T-helper 2 cell (primary cell): ENCODE results near the gene NFE2L1.
"Not testable (repeated sequence)": the region's sequence is repeated elsewhere in the genome, so short reads cannot be mapped to it uniquely, and the experiment has no call there.

Experiments used
- DNase-seq, 5 experiments: peaks; one replicate each; pipeline versions ENCODE4 v3.0.0 to v3.0.0-alpha.2; 2012 to 2022
- total RNA-seq, 2 donors: gene quantifications; one replicate each; lab custom pipeline; 2026; lab: John Stamatoyannopoulos, UW

NFE2L1 gene
- total RNA-seq: 50.8 to 74.1 reads per million in 2 donors

GRCh38 chr17:48047741-48048383 is at the start of gene NFE2L1:
Gene NFE2L1 (plus strand): TSS chr17:48048359. CDS start chr17:48051119, 2,760 bp downstream.
- peak; percentile 94 to 100 (median 97) for DNase-seq

- no peak for DNase-seq
Observed at GRCh38 chr17:47999582-47999981, 48.6 kb upstream of the NFE2L1 start.

GRCh38 chr17:48001197-48001596 is 47.0 kb upstream of the NFE2L1 start:
- no peak for DNase-seq

- DNase-seq: not testable (repeated sequence)
Observed at GRCh38 chr17:48001657-48002056, 46.5 kb upstream of the NFE2L1 start.

- DNase-seq: no peak
Observed at GRCh38 chr17:48002266-48002915, 45.8 kb upstream of the NFE2L1 start.

- no peak for DNase-seq
Observed at GRCh38 chr17:48002916-48003416, 45.2 kb upstream of the NFE2L1 start.

- no peak for DNase-seq
Observed at GRCh38 chr17:48003417-48004151, 44.6 kb upstream of the NFE2L1 start.

- DNase-seq: no peak
Observed at GRCh38 chr17:48004983-48005382, 43.2 kb upstream of the NFE2L1 start.

- DNase-seq: no peak
Observed at GRCh38 chr17:48006936-48007709, 41.0 kb upstream of the NFE2L1 start.

GRCh38 chr17:48010193-48010592 is 38.0 kb upstream of the NFE2L1 start:
- no peak for DNase-seq

GRCh38 chr17:48011405-48012150 is 36.6 kb upstream of the NFE2L1 start:
- peak in 3 of 5 experiments; percentile 12 to 71 (median 19) for DNase-seq

GRCh38 chr17:48012151-48012520 is 36.0 kb upstream of the NFE2L1 start:
- peak; percentile 24 to 84 (median 43) for DNase-seq

GRCh38 chr17:48012654-48013053 is 35.5 kb upstream of the NFE2L1 start:
- DNase-seq: no peak

- no peak for DNase-seq
Observed at GRCh38 chr17:48013876-48014594, 34.1 kb upstream of the NFE2L1 start.

GRCh38 chr17:48014595-48015111 is 33.5 kb upstream of the NFE2L1 start:
- no peak for DNase-seq

GRCh38 chr17:48016112-48016511 is 32.0 kb upstream of the NFE2L1 start:
- no peak for DNase-seq

GRCh38 chr17:48017817-48018158 is 30.4 kb upstream of the NFE2L1 start:
- DNase-seq: not testable (repeated sequence)

- no peak for DNase-seq
Observed at GRCh38 chr17:48021934-48022333, 26.2 kb upstream of the NFE2L1 start.

GRCh38 chr17:48022901-48023300 is 25.3 kb upstream of the NFE2L1 start:
- DNase-seq: no peak

- DNase-seq: peak in 3 of 5 experiments; percentile 24 to 38 (median 29)
Observed at GRCh38 chr17:48023400-48024148, 24.6 kb upstream of the NFE2L1 start.
